Measurements from ENCODE around the gene PANK4. TPM values are rescaled to one million over a fixed set of nuclear protein-coding genes. Genes with fewer than 3 reads are reported as not detected.

PANK4 gene
- total and polyA plus RNA-seq, 10 of the 15 experiments (the other 5 are each of a cell fraction or from before 2014, with no cell fraction given): 0.35 to 38.0 (median 18.6) TPM

- no peaks in the 10 kb centered on the region for H3K27me3 ChIP-seq (replicated peaks in 1 of 2; ENCODE audit: control insufficient read depth in 2 of 2, insufficient read depth in 2 of 2, low read length in 1 of 2)
- POLR2A ChIA-PET: interaction anchor here (0.7 to 4.9 kb wide), 9 partner anchors 11 to 132 kb away, joined by 3 to 62 read pairs (median 5); partner anchors contain the start of genes HES5, PANK4, PEX10 and PRXL2B
- H3K9ac ChIP-seq (ENCODE audit: control insufficient read depth, insufficient read depth, low read length): no peak overlapping the region
- in situ Hi-C loops (cut with MboI) (loop anchor here (5.0 kb wide), 2 partner anchors 37 to 133 kb away; partner anchors contain the start of gene PEX10), intact Hi-C loops (cut with micrococcal nuclease; ENCODE audit: unreplicated experiment) (loop anchor here (10.0 kb wide), 1 partner anchor 240 kb away; no protein-coding TSS in a partner anchor)
- RAD21 ChIA-PET (ENCODE audit: unreplicated experiment): interaction anchor here (1.3 to 7.1 kb wide), 6 partner anchors 11 to 132 kb away, joined by 6 to 86 read pairs (median 40); partner anchors contain the start of genes PANK4, PRXL2B and TNFRSF14
- DNase-seq (ENCODE audit: low read depth, low spot score) (no peak), ATAC-seq (no peak), FAIRE-seq (no peak)
- no peaks in the 10 kb centered on the region for H3K36me3 ChIP-seq (ENCODE audit: control insufficient read depth in 2 of 2, insufficient read depth in 2 of 2, low read length in 1 of 2)
- no peaks in the 10 kb centered on the region for H4K20me1 ChIP-seq (ENCODE audit: control insufficient read depth, insufficient read depth)
- H3K9me3 ChIP-seq (replicated peaks; ENCODE audit: control insufficient read depth, insufficient read depth, low read length): no peaks in the 10 kb centered on the region
- no TSS peak for BruUV-seq (replicated peaks)
- CTCF ChIA-PET: interaction anchor here (0.5 to 4.9 kb wide), 5 partner anchors 14 to 350 kb away, joined by 3 to 33 read pairs (median 3); partner anchors contain the start of gene FAAP20
- no peak overlapping the region for H3K4me3 ChIP-seq
- SMC1A ChIA-PET (ENCODE audit: uncharacterized antibody, unreplicated experiment): interaction anchor here (1.0 to 1.4 kb wide), 2 partner anchors 31 to 132 kb away, joined by 3 to 5 read pairs; partner anchors contain the start of gene PEX10
- peaks cover 28% of the 10 kb centered on the region for H3K4me1 ChIP-seq (ENCODE audit: control insufficient read depth, insufficient read depth, low read length)
- peaks cover 5% of the 10 kb centered on the region; the same call in 1 of the 2 replicates for H3K79me2 ChIP-seq (ENCODE audit: control insufficient read depth, insufficient read depth, low read length)
- no peak overlapping the region; the same call in 1 of the 2 replicates for H3K4me2 ChIP-seq (ENCODE audit: control insufficient read depth, insufficient read depth)
- no peak overlapping the region for H3K27ac ChIP-seq (ENCODE audit: control insufficient read depth, insufficient read depth)
- no peak overlapping the region for H2AFZ ChIP-seq (ENCODE audit: control insufficient read depth, low read depth, low read length)
- 32% methylated on average over 19 of the region's 19 CpGs for WGBS (ENCODE audit: insufficient coverage, insufficient replicate concordance, low lambda C conversion rate, missing lambda C conversion rate)
- TF ChIP-seq ZSCAN29 (IDR thresholded peaks at IDR 0.05): no peak
- TF ChIP-seq HDAC2 (IDR thresholded peaks at IDR 0.05): no peak
- TF ChIP-seq JUND (IDR thresholded peaks at IDR 0.05; ENCODE audit: low read depth, low read length): no peak
Observed at GRCh38 chr1:2544875-2545640, 18.7 kb upstream of the PANK4 start.

All from GM12878 (cell line).